ENCODE results near the gene CASK.

Gene CASK

DNA sequence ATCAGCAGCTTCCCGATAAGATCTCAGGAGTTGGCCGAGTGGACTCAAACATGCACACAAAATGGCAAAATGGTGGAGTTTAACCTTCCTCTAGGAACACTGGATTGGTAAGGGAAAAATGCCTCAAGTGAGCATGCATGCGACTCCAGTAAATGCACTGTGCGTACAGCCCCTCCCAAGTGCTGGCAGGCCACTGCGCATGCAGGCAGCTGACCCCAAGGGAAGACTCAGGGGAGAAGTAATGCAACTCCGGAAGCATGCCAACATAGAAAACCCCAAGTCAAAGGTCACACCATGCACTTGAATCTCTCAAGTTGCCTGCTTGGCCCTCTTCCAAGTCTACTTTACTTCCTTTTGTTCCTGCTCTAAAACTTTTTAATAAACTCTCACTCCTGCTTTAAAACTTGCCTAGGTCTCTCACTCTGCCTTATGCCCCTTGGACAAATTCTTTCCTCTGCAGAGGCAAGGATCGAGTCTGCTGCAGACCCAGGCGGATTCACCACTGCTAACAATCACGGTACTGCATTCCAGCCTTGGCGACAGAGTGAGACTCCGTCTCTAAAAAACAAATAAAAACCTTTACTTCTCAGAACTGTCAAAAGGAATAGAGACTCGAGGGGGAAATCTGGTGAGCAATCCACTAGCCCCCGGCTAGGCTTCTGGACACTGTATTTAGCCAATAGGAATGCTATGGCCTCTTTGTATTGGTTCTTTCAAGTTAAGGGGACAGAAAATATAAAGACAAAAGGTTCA is 442.7 kb downstream of the CASK start:
- in situ Hi-C loops (cut with MboI; ENCODE audit: low sequenced_read_pairs): no loop called here

DNA sequence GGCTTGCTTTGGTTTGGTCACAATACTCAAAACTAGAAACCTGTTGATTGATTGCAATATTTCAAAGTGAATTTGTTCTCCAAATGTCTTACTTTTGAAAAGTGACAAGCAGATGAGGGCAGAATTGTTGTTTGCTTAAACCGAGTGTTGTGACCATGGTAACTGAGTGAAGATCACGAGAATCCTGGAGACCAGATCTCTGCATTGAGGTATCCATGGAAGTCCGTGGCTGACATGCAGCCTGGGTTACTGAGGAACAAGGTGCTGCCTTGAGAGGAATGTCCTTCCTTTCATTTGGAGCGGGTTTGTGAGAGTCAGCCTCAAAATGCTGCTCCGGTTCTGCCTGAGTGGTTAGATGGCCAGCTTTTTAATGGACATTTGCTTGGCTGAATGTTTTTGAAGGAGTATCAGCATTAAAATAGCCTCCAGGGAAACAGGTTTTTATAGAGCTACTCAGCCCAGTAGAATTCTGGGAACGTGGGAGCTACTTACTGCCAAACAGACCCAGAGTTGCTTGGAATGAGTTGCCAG is 444.9 kb downstream of the CASK start:
- in situ Hi-C loops (cut with MboI; ENCODE audit: low sequenced_read_pairs): no loop called here

DNA sequence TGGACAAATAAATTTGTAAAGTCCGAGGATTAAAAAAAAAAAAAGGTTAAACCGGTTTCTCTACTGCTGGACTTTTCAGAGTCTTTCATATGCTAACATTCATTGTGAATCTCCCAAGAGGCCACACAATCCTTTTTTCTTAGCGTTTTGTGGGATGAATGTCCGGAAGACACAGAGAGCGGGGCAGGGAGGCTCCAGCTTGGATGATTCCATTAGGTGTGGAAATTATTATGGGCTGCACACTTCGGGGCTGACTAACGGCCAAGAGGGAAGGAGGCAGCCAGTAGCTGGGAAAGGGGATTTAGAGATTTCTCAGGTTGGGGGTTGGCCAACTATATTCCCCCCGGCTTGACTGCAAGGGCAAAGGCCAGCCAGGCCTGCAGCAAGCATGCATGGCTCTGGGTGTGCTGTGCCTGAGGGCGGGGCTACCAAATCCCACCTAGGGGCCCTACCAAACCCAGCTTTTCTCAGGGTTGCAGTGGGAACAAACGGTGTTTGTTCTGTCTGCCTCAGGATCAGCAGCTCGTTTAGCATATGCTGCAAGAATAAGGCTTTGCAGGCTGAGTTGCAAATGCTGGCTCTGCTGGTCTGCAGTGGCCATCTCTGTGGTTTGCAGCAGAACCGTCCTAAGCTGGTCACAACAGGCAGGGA is 447.6 kb downstream of the CASK start:
- in situ Hi-C loops (cut with MboI; ENCODE audit: low sequenced_read_pairs): no loop called here

DNA sequence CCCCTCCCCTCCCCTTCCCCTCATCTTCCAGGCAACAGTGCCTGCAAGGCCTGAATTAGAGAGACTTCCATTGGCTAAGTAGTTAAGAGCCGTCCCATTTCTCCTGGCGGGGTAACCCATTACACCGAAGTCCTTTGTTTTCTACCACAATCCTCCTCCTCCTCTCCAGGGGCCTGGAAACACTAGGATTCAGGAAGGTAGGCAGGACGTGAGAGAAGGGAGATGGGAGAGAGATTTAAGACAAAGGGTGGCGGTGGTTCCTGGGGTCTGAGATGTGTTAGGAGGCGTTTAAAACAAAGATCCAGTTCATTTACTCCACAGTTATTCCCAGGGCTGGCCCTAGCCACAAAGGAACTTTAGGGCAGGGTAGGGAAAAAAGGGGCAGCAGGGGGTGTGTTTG is 448.2 kb downstream of the CASK start:
- in situ Hi-C loops (cut with MboI; ENCODE audit: low sequenced_read_pairs): no loop called here

DNA sequence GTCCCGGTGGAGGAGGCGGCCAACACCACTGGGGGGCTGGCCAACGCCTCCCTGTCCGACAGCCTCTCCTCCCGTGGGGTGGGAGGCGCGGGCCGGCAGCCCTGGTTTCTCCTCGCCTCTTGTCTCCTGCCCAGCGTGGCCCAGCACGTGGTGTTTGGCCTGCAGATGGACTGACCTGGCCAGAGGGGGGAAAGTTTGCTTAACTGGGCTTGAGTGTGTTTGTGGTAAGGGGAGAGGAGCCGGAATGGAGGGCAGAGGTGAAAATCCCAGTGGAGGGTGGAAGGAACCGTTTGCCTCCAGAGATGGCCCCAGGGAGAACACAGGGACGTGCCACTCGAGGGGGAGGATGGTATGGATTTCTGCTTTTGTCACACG is 448.6 kb downstream of the CASK start:
- in situ Hi-C loops (cut with MboI; ENCODE audit: low sequenced_read_pairs): no loop called here

DNA sequence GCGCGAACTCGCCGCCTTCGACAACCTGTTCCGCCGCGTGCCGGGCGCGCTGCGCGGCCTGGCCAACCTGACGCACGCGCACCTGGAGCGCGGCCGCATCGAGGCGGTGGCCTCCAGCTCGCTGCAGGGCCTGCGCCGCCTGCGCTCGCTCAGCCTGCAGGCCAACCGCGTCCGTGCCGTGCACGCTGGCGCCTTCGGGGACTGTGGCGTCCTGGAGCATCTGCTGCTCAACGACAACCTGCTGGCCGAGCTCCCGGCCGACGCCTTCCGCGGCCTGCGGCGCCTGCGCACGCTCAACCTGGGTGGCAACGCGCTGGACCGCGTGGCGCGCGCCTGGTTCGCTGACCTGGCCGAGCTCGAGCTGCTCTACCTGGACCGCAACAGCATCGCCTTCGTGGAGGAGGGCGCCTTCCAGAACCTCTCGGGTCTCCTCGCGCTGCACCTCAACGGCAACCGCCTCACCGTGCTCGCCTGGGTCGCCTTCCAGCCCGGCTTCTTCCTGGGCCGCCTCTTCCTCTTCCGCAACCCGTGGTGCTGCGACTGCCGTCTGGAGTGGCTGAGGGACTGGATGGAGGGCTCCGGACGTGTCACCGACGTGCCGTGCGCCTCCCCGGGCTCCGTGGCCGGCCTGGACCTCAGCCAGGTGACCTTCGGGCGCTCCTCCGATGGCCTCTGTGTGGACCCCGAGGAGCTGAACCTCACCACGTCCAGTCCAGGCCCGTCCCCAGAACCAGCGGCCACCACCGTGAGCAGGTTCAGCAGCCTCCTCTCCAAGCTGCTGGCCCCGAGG is 449.2 kb downstream of the CASK start:
- in situ Hi-C loops (cut with MboI; ENCODE audit: low sequenced_read_pairs): no loop called here

DNA sequence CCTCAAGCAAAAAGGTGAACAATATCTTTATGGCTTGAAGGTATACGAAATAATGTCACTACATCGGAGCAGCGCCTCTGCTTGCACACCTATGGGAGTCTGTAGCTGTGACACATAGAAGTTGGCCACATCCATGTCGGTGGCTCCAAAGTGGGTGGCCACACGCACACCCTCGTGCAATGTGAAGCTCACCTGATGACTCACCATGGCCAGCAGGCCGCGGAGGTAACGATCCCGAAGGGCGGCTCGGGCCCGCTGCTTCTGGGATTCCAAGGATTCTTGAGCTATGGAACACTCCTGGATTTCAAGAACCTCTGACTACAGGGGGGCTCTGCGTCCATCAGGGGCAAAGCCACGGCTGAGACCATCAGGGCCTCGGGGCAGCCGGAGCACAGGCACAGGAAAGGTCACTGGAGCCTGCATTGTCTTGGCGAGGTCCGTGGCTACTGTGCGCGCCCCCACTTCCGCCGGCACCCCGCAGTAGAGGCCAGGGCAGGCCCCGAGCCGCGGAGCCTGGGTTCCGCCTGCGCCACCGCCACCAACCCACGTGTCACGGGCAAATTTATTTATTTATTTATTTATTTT is 451.0 kb downstream of the CASK start:
- in situ Hi-C loops (cut with MboI; ENCODE audit: low sequenced_read_pairs): no loop called here

DNA sequence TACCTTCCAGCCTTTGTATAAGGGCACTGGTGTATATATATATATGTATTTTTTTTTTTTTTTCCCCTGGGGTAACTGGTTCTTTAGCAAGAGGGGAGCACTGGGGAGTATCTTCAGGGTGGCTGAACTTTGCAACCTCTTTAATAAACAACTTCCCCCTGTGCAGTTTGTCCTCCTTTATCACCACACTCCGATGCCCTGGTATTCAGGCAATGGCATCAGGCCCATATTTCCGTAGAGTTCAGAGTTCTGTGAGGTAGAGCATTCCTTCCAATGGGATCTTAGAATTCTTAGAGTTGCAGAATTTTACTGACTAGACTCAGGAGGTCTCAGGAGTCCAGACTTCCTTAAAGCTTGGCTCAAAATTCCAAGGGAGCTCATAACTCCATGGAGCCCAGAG is 451.6 kb downstream of the CASK start:
- in situ Hi-C loops (cut with MboI; ENCODE audit: low sequenced_read_pairs): no loop called here

DNA sequence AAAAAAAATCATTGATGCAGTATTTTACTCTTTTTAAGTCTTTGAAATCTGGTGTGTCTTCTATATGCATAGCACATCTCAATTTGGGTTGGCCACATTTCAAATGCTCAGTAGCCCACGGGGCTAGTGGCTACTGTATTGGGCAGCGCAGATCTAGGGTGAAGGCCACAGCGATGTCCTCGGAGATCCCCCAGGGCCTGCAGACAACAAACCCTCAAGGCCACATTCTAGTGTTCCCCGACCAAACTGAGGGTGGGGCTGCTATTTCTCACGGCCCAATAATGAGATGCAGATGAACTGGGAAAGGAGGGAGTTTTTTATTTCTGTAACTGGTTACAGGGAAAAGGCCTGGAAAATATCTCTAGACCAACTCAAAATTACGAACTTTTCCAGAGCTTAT is 452.6 kb downstream of the CASK start:
- in situ Hi-C loops (cut with MboI; ENCODE audit: low sequenced_read_pairs): no loop called here

DNA sequence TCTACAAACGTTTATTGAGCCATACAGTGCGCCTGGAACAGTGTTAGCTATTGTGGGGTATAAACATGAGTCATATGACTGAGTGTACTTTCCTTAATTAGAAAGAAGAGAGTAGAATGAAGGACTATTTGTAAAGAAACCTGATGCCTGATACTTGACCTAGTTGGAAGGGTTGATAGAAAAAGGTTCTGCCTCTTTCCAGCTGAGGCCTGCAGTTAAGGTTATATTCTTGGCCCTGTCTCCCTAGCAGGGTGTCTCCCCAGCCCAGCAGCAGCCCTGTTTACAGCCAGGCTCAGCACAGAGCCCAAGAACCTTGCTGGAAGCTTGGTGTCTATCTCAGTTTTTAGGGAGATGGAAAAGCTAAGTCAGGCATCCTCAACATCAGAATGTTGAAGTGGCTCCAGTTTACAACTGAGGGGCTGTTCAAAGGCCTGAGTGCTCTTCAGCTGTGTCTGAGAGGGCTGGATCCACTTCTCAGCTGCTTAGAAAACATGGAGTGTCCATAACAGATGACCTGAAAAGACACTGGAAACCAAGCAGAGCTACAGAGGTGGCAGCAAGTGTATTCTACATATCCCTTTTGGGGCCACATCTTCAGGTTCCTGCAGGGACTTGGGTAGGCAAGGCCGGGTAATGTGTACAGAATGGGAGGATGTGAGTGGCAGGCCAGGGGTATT is 454.6 kb downstream of the CASK start:
- in situ Hi-C loops (cut with MboI; ENCODE audit: low sequenced_read_pairs): no loop called here
